ENCODE data around the gene FAM13A. TPM values are rescaled to one million over a fixed set of nuclear protein-coding genes. Genes with fewer than 3 reads are reported as not detected.
"Not testable (repeated sequence)": the region's sequence is repeated elsewhere in the genome, so short reads cannot be mapped to it uniquely, and the experiment has no call there.

FAM13A gene
- total RNA-seq, 1 donor from 2014 or later, result 13.2 TPM

- no peak overlapping the region for H3K4me3 ChIP-seq
- intact Hi-C loops (cut with DNase I), result no loop called here
- no peaks in the 10 kb centered on the region for H3K27me3 ChIP-seq
- no peaks in the 10 kb centered on the region for H3K4me1 ChIP-seq
- no peaks in the 10 kb centered on the region for H3K36me3 ChIP-seq
- TF ChIP-seq, protein P1, sequence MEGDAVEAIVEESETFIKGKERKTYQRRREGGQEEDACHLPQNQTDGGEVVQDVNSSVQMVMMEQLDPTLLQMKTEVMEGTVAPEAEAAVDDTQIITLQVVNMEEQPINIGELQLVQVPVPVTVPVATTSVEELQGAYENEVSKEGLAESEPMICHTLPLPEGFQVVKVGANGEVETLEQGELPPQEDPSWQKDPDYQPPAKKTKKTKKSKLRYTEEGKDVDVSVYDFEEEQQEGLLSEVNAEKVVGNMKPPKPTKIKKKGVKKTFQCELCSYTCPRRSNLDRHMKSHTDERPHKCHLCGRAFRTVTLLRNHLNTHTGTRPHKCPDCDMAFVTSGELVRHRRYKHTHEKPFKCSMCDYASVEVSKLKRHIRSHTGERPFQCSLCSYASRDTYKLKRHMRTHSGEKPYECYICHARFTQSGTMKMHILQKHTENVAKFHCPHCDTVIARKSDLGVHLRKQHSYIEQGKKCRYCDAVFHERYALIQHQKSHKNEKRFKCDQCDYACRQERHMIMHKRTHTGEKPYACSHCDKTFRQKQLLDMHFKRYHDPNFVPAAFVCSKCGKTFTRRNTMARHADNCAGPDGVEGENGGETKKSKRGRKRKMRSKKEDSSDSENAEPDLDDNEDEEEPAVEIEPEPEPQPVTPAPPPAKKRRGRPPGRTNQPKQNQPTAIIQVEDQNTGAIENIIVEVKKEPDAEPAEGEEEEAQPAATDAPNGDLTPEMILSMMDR (IDR thresholded peaks at IDR 0.05), result no peak
- H3K27ac ChIP-seq, result no peak overlapping the region
- DNase-seq (ENCODE audit: low spot score in 2 of 2), result no peak
- no peaks in the 10 kb centered on the region for H3K9me3 ChIP-seq
These were observed 123.4 kb downstream of the FAM13A start for GRCh38 chr4:88933414-88934160.

- no peaks in the 10 kb centered on the region for H3K36me3 ChIP-seq
- no peak for DNase-seq (ENCODE audit: low spot score in 2 of 2)
- H3K9me3 ChIP-seq, result no peaks in the 10 kb centered on the region
- TF ChIP-seq, protein P1 (IDR thresholded peaks at IDR 0.05), result no peak
- H3K4me1 ChIP-seq, result no peaks in the 10 kb centered on the region
- no peak overlapping the region for H3K27ac ChIP-seq
- no peak overlapping the region for H3K4me3 ChIP-seq
- H3K27me3 ChIP-seq, result no peaks in the 10 kb centered on the region
- intact Hi-C loops (cut with DNase I), result no loop called here
These were observed 128.1 kb downstream of the FAM13A start for GRCh38 chr4:88928852-88929251.

- TF ChIP-seq, protein P1 (IDR thresholded peaks at IDR 0.05), result no peak
- no peaks in the 10 kb centered on the region for H3K9me3 ChIP-seq
- H3K36me3 ChIP-seq, result no peaks in the 10 kb centered on the region
- no peak for DNase-seq (ENCODE audit: low spot score in 2 of 2)
- H3K4me1 ChIP-seq, result no peaks in the 10 kb centered on the region
- no peak overlapping the region for H3K4me3 ChIP-seq
- no peak overlapping the region for H3K27ac ChIP-seq
- intact Hi-C loops (cut with DNase I), result no loop called here
- no peaks in the 10 kb centered on the region for H3K27me3 ChIP-seq
These were observed 129.6 kb downstream of the FAM13A start for GRCh38 chr4:88927420-88927819.

- DNase-seq (ENCODE audit: low spot score in 2 of 2), result no peak
- H3K27ac ChIP-seq, result no peak overlapping the region
- no peak overlapping the region for H3K4me3 ChIP-seq
- no peaks in the 10 kb centered on the region for H3K4me1 ChIP-seq
- H3K9me3 ChIP-seq, result peaks cover 0 to 3% of the 10 kb centered on the region in 2 donors
- H3K36me3 ChIP-seq, result no peaks in the 10 kb centered on the region
- TF ChIP-seq, protein P1 (IDR thresholded peaks at IDR 0.05), result no peak
- no peaks in the 10 kb centered on the region for H3K27me3 ChIP-seq
- intact Hi-C loops (cut with DNase I), result no loop called here
These were observed 137.9 kb downstream of the FAM13A start for GRCh38 chr4:88919056-88919455.

- H3K4me3 ChIP-seq; H3K36me3 ChIP-seq; DNase-seq (ENCODE audit: low spot score in 2 of 2); H3K27ac ChIP-seq; intact Hi-C loops (cut with DNase I); H3K9me3 ChIP-seq; H3K4me1 ChIP-seq; H3K27me3 ChIP-seq: not testable (repeated sequence)
These were observed 143.8 kb downstream of the FAM13A start for GRCh38 chr4:88913181-88913580.

DNA sequence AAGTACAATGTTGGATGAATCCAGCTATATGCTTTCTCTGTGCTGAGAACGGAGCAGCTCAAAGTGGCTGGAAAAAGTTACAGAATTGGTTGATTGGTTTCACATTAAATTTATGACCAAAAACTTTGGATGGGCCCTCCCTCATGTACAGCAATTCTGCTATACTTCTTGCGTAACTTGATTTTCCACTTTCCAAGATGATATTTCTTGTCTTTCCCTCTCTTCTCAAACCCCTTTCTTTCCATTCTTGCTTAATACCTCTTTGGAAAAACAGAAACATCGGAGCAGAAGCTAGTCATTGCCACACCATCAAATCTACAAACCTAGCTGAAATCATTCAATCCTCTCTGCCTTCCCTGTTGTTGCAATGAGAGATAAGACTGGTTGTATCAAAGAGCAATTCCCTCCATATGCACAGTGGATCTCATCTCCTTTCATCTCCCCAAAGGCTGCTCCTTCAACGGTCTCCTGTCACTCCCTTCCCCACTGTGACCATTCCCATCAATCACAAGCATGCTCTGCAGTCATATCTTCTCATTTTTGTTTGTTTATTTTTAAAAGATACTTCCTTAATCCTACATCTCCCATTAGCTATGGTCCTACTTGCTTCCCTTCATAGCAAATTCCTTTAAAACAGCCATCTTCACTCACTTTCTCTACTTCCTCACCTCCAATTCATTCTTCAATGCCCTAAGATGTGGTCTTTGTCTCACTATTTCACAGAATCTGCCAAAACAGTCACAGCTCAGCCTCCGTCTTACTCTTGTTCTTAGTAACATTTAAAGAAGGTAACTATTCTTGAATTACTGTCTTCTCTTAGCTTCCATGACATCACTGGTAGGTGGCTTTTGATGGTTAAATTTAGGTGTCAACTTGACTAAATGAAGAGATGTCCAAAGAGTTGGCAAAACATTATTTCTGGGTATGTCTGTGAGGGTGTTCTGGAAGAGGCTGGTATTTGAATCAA, 145.5 kb downstream of the FAM13A start:
- intact Hi-C loops (cut with DNase I), result no loop called here
- Histone ChIP-seq H3K4me1 (no peaks in the 10 kb centered on the region), H3K4me3 (no peak overlapping the region), H3K27ac (no peak overlapping the region), H3K9me3 (no peaks in the 10 kb centered on the region), H3K27me3 (no peaks in the 10 kb centered on the region), H3K36me3 (no peaks in the 10 kb centered on the region)
- no peak for DNase-seq (ENCODE audit: low spot score in 2 of 2)
- TF ChIP-seq, protein P1 (IDR thresholded peaks at IDR 0.05), result no peak

Measured in ascending aorta (tissue), 2 donors.